ENCODE measurements around the gene PCBD2. TPM values are rescaled to one million over a fixed set of nuclear protein-coding genes. Genes with fewer than 3 reads are reported as not detected.

PCBD2 gene
- total RNA-seq, 1 experiment from 2014 or later, result 10.9 TPM

GRCh38 chr5:134963098-134963497 lies 58.2 kb downstream of the PCBD2 start:
- CTCF ChIA-PET, result no interaction called here
- no TSS peak for BruUV-seq (replicated peaks)

More at GRCh38 chr5:134963098-134963497, 58.2 kb downstream of the PCBD2 start:
- no peaks in the 10 kb centered on the region for H3K79me2 ChIP-seq (ENCODE audit: insufficient read depth, low read length)
- H3K4me3 ChIP-seq (replicated peaks in 1 of 2; ENCODE audit: low read depth in 1 of 2, low read length in 2 of 2), result no peak overlapping the region
- intact Hi-C loops (cut with micrococcal nuclease), result no loop called here
- no peak overlapping the region for H3K27ac ChIP-seq (ENCODE audit: low read depth, low read length)
- no peak overlapping the region for H3K4me2 ChIP-seq (ENCODE audit: low read length)
- DNase-seq (ENCODE audit: low read depth, low spot score) (no peak), ATAC-seq (no peak)
- peaks cover 6 to 9% of the 10 kb centered on the region in 2 experiments; a peak in 2 of 4 replicates for H3K4me1 ChIP-seq (ENCODE audit: control insufficient read depth in 1 of 2, insufficient read depth in 2 of 2, low read length in 2 of 2)
- H3K9me2 ChIP-seq (ENCODE audit: insufficient read depth), result no peaks in the 10 kb centered on the region
- no peaks in the 10 kb centered on the region for H3K27me3 ChIP-seq (ENCODE audit: insufficient read depth, low read length)
- H2AFZ ChIP-seq (ENCODE audit: low read depth, low read length, poor library complexity, severe bottlenecking), result no peak overlapping the region
- ChIA-PET POLR2A (no interaction called here), RAD21 (ENCODE audit: low non-redundant PET in 1 of 2, low total read pairs in 2 of 2, uncharacterized antibody in 2 of 2, unreplicated experiment in 2 of 2) (no interaction called here)
- H3K9me3 ChIP-seq (ENCODE audit: control insufficient read depth in 1 of 2, insufficient read depth in 1 of 2, low read depth in 1 of 2, low read length in 2 of 2), result no peaks in the 10 kb centered on the region
- TF ChIP-seq REST (IDR thresholded peaks at IDR 0.05; ENCODE audit: low read depth) (no peak), SP1 (IDR thresholded peaks at IDR 0.05; ENCODE audit: low read depth) (no peak), CBX3 (IDR thresholded peaks at IDR 0.05; ENCODE audit: low read depth) (no peak), EGR1 (IDR thresholded peaks at IDR 0.05; ENCODE audit: low read depth) (no peak), SIN3A (IDR thresholded peaks at IDR 0.05; ENCODE audit: low read depth) (no peak), RAD21 (IDR thresholded peaks at IDR 0.05; ENCODE audit: low read depth) (no peak), FOSL1 (IDR thresholded peaks at IDR 0.05; ENCODE audit: low read depth) (no peak), ZNF274 (IDR thresholded peaks at IDR 0.05; ENCODE audit: low read depth, low read length) (no peak), SRF (IDR thresholded peaks at IDR 0.05; ENCODE audit: low read depth) (no peak), EZH2phosphoT487 (IDR thresholded peaks at IDR 0.05; ENCODE audit: borderline replicate concordance) (no peak), MAX (IDR thresholded peaks at IDR 0.05) (no peak), CEBPB (IDR thresholded peaks at IDR 0.05; ENCODE audit: low read depth) (no peak), CTCF (IDR thresholded peaks at IDR 0.05 in 2 of 3, conservative IDR thresholded peaks at IDR 0.05 in 1 of 3; ENCODE audit: borderline replicate concordance in 1 of 3, insufficient read depth in 1 of 3, low read depth in 2 of 3, low read length in 2 of 3) (no peak)
- 0 out of 4 replicates have a peak, but pooled peaks cover 0 to 2% of the 10 kb centered on the region in 2 experiments for H3K36me3 ChIP-seq (ENCODE audit: control insufficient read depth in 1 of 2, insufficient read depth in 2 of 2, low read length in 2 of 2)
- H3K9ac ChIP-seq (ENCODE audit: low read length), result no peak overlapping the region
- no peaks in the 10 kb centered on the region for H4K20me1 ChIP-seq (ENCODE audit: insufficient read depth)

Data from HCT116 (cell line).